PC-3 (cell line): ENCODE measurements around the gene MLST8. TPM values are rescaled to one million over a fixed set of nuclear protein-coding genes. Genes with fewer than 3 reads are reported as not detected.
"Not testable (repeated sequence)": the region's sequence is repeated elsewhere in the genome, so short reads cannot be mapped to it uniquely, and the experiment has no call there.

Experiments
- ATAC-seq: fragments of 200-7000 bp; cut with Tn5 transposase; 2 replicates; pipeline ENCODE4 v1.9.1; 2020; ENCODE audit warnings: mild to moderate bottlenecking, moderate library complexity
- BruUV-seq: library from RNA; stranded (reverse); fragments of 400-500 nt; replicated peaks from 2 replicates; lab custom pipeline; 2021; lab: Mats Ljungman, UMichigan
- CTCF ChIA-PET: fragments of 300-600 bp; sonication (Branson Sonifier 250); formaldehyde crosslinking; loops from one replicate; lab custom pipeline; 2022; ENCODE audit warnings: antibody characterized with exemption; lab: Charles Lee
- POLR2A ChIA-PET: fragments of 300-600 bp; sonication (Branson Sonifier 250); formaldehyde crosslinking; loops from one replicate; lab custom pipeline; 2022; ENCODE audit warnings: antibody characterized with exemption; ENCODE audit not compliant: unreplicated experiment; lab: Charles Lee
- DNase-seq: peaks from one replicate; pipeline ENCODE4 v3.0.0-alpha.2; 2015
- H2AFZ ChIP-seq: fragments of 300-600 bp; sonication (generic); 2 replicates; pipeline ENCODE4 v1.6.0; 2016; ENCODE audit warnings: antibody characterized with exemption, low read length
- H3F3A ChIP-seq: fragments of 300-600 bp; sonication (generic); one replicate; pipeline ENCODE4 v1.6.0; 2017; ENCODE audit warnings: antibody characterized with exemption, low read length, control low read depth, mild to moderate bottlenecking; ENCODE audit not compliant: unreplicated experiment
- H3K27ac ChIP-seq: fragments of 300-600 bp; sonication (generic); 2 replicates; pipeline ENCODE4 v1.5.1; 2016; ENCODE audit warnings: mild to moderate bottlenecking, low read length
- H3K27me3 ChIP-seq: fragments of 300-600 bp; sonication (generic); 2 replicates; pipeline ENCODE4 v1.6.1; 2016; ENCODE audit warnings: low read length, mixed read lengths
- H3K36me3 ChIP-seq: fragments of 300-600 bp; sonication (generic); 2 replicates; pipeline ENCODE4 v1.6.1; 2016; ENCODE audit warnings: low read depth, mixed run types, low read length, mixed read lengths
- H3K4me1 ChIP-seq: fragments of 300-600 bp; sonication (generic); 2 replicates; pipeline ENCODE4 v1.5.1; 2016; ENCODE audit warnings: low read length; ENCODE audit not compliant: insufficient read depth
- H3K4me2 ChIP-seq: fragments of 300-600 bp; sonication (generic); 2 replicates; pipeline ENCODE4 v1.6.0; 2016; ENCODE audit warnings: low read length
- H3K4me3 ChIP-seq: fragments of 300-600 bp; sonication (generic); 2 replicates; pipeline ENCODE4 v1.5.1; 2016; ENCODE audit warnings: mild to moderate bottlenecking, low read length, mixed read lengths
- H3K79me2 ChIP-seq: fragments of 300-600 bp; sonication (generic); 2 replicates; pipeline ENCODE4 v1.6.1; 2017; ENCODE audit warnings: low read length, mixed read lengths
- H3K9ac ChIP-seq: fragments of 300-600 bp; sonication (generic); 2 replicates; pipeline ENCODE4 v1.6.0; 2016; ENCODE audit warnings: mild to moderate bottlenecking, low read length
- H3K9me2 ChIP-seq: fragments of 300-600 bp; sonication (generic); replicated peaks from 2 replicates; pipeline ENCODE4 v1.6.1; 2016; ENCODE audit warnings: mixed run types, low read length, mixed read lengths
- H3K9me3 ChIP-seq: fragments of 300-600 bp; sonication (generic); 2 replicates; pipeline ENCODE4 v1.6.1; 2016; ENCODE audit warnings: low read length, mixed read lengths
- H4K20me1 ChIP-seq: fragments of 300-600 bp; sonication (generic); 2 replicates; pipeline ENCODE4 v1.6.1; 2016; ENCODE audit warnings: low read length, mixed read lengths
- EZH2 ChIP-seq: fragments of 300-600 bp; sonication (generic); IDR thresholded peaks from one replicate; pipeline ENCODE4 v1.6.1; 2017; ENCODE audit warnings: antibody characterized with exemption, mild to moderate bottlenecking, low read length; ENCODE audit not compliant: unreplicated experiment
- EZH2phosphoT487 ChIP-seq: fragments of 300-600 bp; sonication (generic); IDR thresholded peaks from 2 replicates; pipeline ENCODE4 v1.6.1; 2018; ENCODE audit warnings: mild to moderate bottlenecking, antibody characterized with exemption, low read length, borderline replicate concordance
- intact Hi-C: fragments of 100-400 bp; cut with micrococcal nuclease; formaldehyde crosslinking; loops from 2 replicates; pipeline ENCODE4 v1.9.0; 2023
- total RNA-seq: library from RNA; depleted of rRNA; stranded (reverse); fragments of >200 nt; gene quantifications from 2 replicates; pipeline ENCODE4 v1.2.3, GENCODE V29; 2014; rRNA removed
- TF ChIP-seq, protein P1 (sequence below): fragments of 300-600 bp; sonication (generic); conservative IDR thresholded peaks from 2 replicates; pipeline ENCODE4 v1.5.1; 2017; ENCODE audit warnings: antibody characterized with exemption, low read depth, mild to moderate bottlenecking, low read length

Gene MLST8
- total RNA-seq, 1 experiment from 2014 or later, result 63.3 TPM

DNA sequence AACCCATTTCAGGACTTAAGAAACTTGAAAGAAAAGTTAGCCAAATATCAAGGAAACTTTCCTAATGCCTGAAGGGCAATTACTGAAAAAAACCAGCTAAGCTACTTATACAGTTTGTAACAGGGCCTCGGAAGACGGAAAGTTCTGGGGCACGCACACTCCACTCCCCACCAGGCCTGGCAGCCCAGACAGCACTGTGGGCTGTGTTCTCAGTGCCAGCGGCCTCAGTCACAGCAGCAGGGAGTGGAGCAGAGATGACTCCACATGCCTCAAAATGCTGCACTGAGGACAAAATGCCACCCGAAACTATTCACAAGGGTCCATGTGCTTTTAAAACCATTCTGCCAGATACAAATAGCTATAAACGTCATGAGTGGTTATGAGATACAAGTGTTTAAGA lies 52.5 kb downstream of the MLST8 start:
- Histone ChIP-seq H2AFZ (no peak overlapping the region), H3K9ac (no peak overlapping the region), H3K4me3 (no peak overlapping the region), H3K27ac (no peak overlapping the region), H3K79me2 (peaks cover 20% of the 10 kb centered on the region), H3K4me2 (no peak overlapping the region), H3K4me1 (no peaks in the 10 kb centered on the region), H3K9me2 (no peaks in the 10 kb centered on the region), H4K20me1 (0 out of 2 replicates have a peak, but pooled peaks cover 11% of the 10 kb centered on the region), H3K9me3 (no peaks in the 10 kb centered on the region), H3K36me3 (peaks cover 52% of the 10 kb centered on the region), H3K27me3 (no peaks in the 10 kb centered on the region), H3F3A (no peaks in the 10 kb centered on the region)
- no peak for DNase-seq
- TF ChIP-seq, protein P1, sequence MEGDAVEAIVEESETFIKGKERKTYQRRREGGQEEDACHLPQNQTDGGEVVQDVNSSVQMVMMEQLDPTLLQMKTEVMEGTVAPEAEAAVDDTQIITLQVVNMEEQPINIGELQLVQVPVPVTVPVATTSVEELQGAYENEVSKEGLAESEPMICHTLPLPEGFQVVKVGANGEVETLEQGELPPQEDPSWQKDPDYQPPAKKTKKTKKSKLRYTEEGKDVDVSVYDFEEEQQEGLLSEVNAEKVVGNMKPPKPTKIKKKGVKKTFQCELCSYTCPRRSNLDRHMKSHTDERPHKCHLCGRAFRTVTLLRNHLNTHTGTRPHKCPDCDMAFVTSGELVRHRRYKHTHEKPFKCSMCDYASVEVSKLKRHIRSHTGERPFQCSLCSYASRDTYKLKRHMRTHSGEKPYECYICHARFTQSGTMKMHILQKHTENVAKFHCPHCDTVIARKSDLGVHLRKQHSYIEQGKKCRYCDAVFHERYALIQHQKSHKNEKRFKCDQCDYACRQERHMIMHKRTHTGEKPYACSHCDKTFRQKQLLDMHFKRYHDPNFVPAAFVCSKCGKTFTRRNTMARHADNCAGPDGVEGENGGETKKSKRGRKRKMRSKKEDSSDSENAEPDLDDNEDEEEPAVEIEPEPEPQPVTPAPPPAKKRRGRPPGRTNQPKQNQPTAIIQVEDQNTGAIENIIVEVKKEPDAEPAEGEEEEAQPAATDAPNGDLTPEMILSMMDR, result no peak
- TF ChIP-seq EZH2 (no peak), EZH2phosphoT487 (no peak)
- no peak for ATAC-seq
- ChIA-PET CTCF (no interaction called here), POLR2A (no interaction called here)
- intact Hi-C loops, result no loop called here
- no TSS peak for BruUV-seq

DNA sequence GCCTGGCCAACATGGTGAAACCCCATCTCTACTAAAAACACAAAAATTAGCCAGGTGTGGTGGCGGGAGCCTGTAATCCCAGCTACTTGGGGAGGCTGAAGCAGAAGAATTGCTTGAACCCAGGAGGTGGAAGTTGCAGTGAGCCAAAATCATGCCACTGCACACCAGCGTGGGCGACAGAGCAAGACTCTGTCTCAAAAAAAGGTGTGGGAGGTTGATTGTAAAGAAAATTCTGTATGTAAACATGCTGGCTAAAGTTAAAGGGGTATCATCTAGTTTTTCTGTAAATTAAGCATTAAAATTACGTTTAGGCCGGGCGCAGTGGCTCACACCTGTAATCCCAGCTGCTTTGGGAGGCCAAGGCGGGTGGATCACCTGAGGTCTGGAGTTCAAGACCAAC lies 53.3 kb downstream of the MLST8 start:
- BruUV-seq, POLR2A ChIA-PET, H3K27ac ChIP-seq, H3K4me3 ChIP-seq, H3F3A ChIP-seq, ATAC-seq, H3K4me1 ChIP-seq, H3K9me2 ChIP-seq, intact Hi-C loops, H2AFZ ChIP-seq, H3K9ac ChIP-seq, H3K9me3 ChIP-seq, H3K27me3 ChIP-seq, CTCF ChIA-PET, H3K4me2 ChIP-seq, DNase-seq: not testable (repeated sequence)
- Histone ChIP-seq H3K79me2 (peaks cover 28% of the 10 kb centered on the region), H4K20me1 (0 out of 2 replicates have a peak, but pooled peaks cover 13% of the 10 kb centered on the region), H3K36me3 (peaks cover 57% of the 10 kb centered on the region)

Other genes with a start within 250 kb of the MLST8 start
- gene NDUFB10, start 245.9 kb upstream of the MLST8 start, total RNA-seq, result 407 and 530 TPM in 2 replicates
- gene RPS2, start 240.6 kb upstream of the MLST8 start, total RNA-seq, result 2,234 and 2,721 TPM in 2 replicates
- not detected in 2 replicates for gene RNF151, start 238.6 kb upstream of the MLST8 start, total RNA-seq
- gene TBL3, start 233.4 kb upstream of the MLST8 start, total RNA-seq, result 71.5 and 111 TPM in 2 replicates
- 2.4 and 3.4 TPM in 2 replicates for gene NOXO1, start 224.0 kb upstream of the MLST8 start, total RNA-seq
- gene GFER, start 221.3 kb upstream of the MLST8 start, total RNA-seq, result 66.8 and 77.2 TPM in 2 replicates
- gene SYNGR3, start 215.5 kb upstream of the MLST8 start, total RNA-seq, result 1.5 and 2.8 TPM in 2 replicates
- 44.4 and 60.1 TPM in 2 replicates for gene ZNF598, start 195.6 kb upstream of the MLST8 start, total RNA-seq
- gene NPW, start 185.7 kb upstream of the MLST8 start, total RNA-seq, result 3.8 and 5.6 TPM in 2 replicates
- 145 and 160 TPM in 2 replicates for gene NHERF2, start 178.6 kb upstream of the MLST8 start, total RNA-seq
- 87.1 and 90.1 TPM in 2 replicates for gene NTHL1, start 157.6 kb upstream of the MLST8 start, total RNA-seq
- gene TSC2, start 157.5 kb upstream of the MLST8 start, total RNA-seq, result 59.3 and 64.4 TPM in 2 replicates
- 58.9 and 77.3 TPM in 2 replicates for gene PKD1, start 69.6 kb upstream of the MLST8 start, total RNA-seq
- gene RAB26, start 56.8 kb upstream of the MLST8 start, total RNA-seq, result 4.6 and 5.6 TPM in 2 replicates
- 44.9 and 50.7 TPM in 2 replicates for gene TRAF7, start 49.7 kb upstream of the MLST8 start, total RNA-seq
- gene CASKIN1, start 8.8 kb upstream of the MLST8 start, total RNA-seq, result 1.6 and 1.7 TPM in 2 replicates
- 2.1 and 4.8 TPM in 2 replicates for gene BRICD5, start 5.4 kb downstream of the MLST8 start, total RNA-seq
- gene PGP, start 9.4 kb downstream of the MLST8 start, total RNA-seq, result 46.0 and 58.1 TPM in 2 replicates
- gene E4F1, start 18.1 kb downstream of the MLST8 start, total RNA-seq, result 49.0 and 57.7 TPM in 2 replicates
- gene DNASE1L2, start 31.0 kb downstream of the MLST8 start, total RNA-seq, result 1.6 and 2.7 TPM in 2 replicates
- 71.7 and 90.5 TPM in 2 replicates for gene ECI1, start 46.1 kb downstream of the MLST8 start, total RNA-seq
- gene RNPS1, start 62.7 kb downstream of the MLST8 start, total RNA-seq, result 131 and 154 TPM in 2 replicates
- gene ABCA3, start 135.3 kb downstream of the MLST8 start, total RNA-seq, result 11.0 and 15.5 TPM in 2 replicates
- 26.8 and 31.4 TPM in 2 replicates for gene CCNF, start 224.0 kb downstream of the MLST8 start, total RNA-seq